CD4-positive, alpha-beta T cell treated with Interleukin-1 beta for 1 hour (primary cell): ENCODE data around the gene GRK6.

Source experiments
- DNase-seq, 2 donors: peaks; one replicate each; pipeline ENCODE4 v3.0.0-alpha.2; 2020 to 2022

Gene GRK6

DNA sequence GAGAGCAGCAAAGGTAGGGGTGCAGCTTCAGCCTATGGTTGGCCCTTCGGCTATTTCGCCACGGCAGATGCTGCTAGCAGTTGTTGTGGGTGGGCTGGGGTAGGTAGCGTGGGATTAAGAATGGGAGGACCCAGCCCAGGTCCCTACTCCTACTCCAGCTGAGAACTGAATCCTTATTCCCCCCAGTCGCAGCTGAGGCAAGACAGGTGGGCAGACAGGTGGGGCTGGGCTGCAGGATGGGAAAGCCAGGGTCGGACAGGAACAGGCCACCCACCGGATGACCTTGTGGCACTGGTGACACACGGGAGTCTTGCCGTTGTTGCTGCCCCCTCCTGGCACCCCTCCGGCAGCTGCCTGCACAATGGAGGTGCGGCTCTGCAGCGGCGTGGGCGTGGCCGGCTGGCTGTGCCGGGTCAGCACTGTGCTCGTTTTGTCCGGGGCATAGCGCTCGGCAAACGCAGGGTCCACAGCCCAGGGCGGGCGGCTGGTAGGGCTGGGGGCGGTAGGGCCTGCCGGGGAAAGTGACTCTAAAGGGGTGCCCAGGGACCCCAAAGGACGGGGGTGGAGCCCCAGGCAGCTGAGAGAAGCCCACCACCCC lies 62.7 kb downstream of the GRK6 start:
- no peak for DNase-seq

DNA sequence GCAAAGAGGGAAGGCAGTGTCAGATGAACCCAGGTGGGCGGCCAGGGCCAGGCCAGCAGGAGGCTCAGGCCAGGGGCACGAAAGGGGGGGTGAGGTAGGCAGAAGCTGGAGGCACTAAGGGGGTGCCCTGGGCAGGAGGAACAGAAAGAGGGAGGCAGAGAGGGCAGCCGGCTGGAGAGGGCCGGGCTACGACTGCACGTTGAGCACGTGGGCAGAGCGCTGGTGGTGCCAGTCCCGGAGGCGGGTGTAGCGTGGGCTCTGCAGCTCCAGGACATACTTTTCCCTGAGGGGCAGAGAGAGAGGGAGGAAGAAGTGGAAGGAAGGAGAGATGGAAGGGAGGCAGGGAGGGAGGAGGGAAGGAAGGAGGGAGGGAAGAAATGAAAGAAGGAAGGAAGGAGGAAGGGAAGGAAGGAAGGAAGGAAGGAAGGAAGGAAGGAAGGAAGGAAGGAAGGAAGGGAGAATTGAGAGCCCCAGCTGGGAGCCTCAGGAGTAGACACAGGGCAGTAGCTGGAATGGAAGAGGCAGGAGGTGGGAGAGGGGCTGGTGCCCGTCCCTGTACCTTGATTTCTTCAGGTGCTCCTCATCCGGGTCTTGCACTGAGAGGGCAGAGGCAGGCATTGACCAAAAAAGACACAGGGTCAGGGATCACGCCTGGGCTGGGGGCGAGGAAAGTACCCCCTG lies 64.0 kb downstream of the GRK6 start:
- no peak for DNase-seq

GRCh38 chr5:177490992-177491391 lies 64.5 kb downstream of the GRK6 start:
- DNase-seq = no peak

- DNase-seq = peak in 1 of 2 donors; percentile 25
Measured at GRCh38 chr5:177491429-177491945, 65.0 kb downstream of the GRK6 start.

- DNase-seq = no peak
Measured at GRCh38 chr5:177491983-177492746, 65.7 kb downstream of the GRK6 start.
